Lower leg skin (tissue), 3 donors: ENCODE results near the gene ACP3.

Source experiments
- POLR2A ChIP-seq, 2 donors: fragments of 450-650 bp; IDR thresholded peaks; one replicate each; pipeline ENCODE4 v1.6.1; 2016 to 2017; ENCODE audit warnings: antibody characterized with exemption in 2 of 2, mild to moderate bottlenecking in 1 of 2, moderate library complexity in 1 of 2
- TF ChIP-seq, protein P1 (sequence below), 3 donors: fragments of 450-650 bp; IDR thresholded peaks; one replicate each; pipeline ENCODE4 v1.5.1; 2016; ENCODE audit warnings: antibody characterized with exemption in 3 of 3, mild to moderate bottlenecking in 3 of 3, moderate library complexity in 2 of 3

DNA sequence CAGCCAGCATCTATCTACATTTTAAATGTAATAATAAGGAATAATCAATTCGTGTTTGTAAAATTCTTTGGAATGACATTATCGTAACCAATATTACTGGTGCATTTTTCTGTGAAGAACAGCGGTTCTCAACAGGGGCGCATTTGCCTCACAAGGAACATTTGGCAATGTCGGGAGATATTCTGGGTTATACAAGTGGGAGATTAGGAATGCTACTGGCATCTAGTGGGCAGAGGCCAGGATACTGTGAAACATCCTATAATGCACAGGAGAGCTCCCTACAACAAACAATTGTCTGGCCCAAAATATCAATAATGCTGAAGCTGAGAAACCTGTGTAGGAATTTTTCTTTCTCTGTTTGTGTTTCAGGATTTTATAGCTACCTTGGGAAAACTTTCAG lies 25.0 kb downstream of the ACP3 start:
- no peak for TF ChIP-seq POLR2A (IDR thresholded peaks at IDR 0.05)
- TF ChIP-seq, protein P1, sequence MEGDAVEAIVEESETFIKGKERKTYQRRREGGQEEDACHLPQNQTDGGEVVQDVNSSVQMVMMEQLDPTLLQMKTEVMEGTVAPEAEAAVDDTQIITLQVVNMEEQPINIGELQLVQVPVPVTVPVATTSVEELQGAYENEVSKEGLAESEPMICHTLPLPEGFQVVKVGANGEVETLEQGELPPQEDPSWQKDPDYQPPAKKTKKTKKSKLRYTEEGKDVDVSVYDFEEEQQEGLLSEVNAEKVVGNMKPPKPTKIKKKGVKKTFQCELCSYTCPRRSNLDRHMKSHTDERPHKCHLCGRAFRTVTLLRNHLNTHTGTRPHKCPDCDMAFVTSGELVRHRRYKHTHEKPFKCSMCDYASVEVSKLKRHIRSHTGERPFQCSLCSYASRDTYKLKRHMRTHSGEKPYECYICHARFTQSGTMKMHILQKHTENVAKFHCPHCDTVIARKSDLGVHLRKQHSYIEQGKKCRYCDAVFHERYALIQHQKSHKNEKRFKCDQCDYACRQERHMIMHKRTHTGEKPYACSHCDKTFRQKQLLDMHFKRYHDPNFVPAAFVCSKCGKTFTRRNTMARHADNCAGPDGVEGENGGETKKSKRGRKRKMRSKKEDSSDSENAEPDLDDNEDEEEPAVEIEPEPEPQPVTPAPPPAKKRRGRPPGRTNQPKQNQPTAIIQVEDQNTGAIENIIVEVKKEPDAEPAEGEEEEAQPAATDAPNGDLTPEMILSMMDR (IDR thresholded peaks at IDR 0.05), result no peak
